Measurements from ENCODE around the gene CFDP1. TPM values are rescaled to one million over a fixed set of nuclear protein-coding genes. Genes with fewer than 3 reads are reported as not detected.
A peak's percentile ranks its signal among the peaks of the same experiment; 100 is the strongest.

Gene CFDP1
- total and polyA plus RNA-seq, 2 of the 13 experiments (the other 11 are each of a cell fraction or from before 2014, with no cell fraction given) = 78.6 to 153 TPM

DNA sequence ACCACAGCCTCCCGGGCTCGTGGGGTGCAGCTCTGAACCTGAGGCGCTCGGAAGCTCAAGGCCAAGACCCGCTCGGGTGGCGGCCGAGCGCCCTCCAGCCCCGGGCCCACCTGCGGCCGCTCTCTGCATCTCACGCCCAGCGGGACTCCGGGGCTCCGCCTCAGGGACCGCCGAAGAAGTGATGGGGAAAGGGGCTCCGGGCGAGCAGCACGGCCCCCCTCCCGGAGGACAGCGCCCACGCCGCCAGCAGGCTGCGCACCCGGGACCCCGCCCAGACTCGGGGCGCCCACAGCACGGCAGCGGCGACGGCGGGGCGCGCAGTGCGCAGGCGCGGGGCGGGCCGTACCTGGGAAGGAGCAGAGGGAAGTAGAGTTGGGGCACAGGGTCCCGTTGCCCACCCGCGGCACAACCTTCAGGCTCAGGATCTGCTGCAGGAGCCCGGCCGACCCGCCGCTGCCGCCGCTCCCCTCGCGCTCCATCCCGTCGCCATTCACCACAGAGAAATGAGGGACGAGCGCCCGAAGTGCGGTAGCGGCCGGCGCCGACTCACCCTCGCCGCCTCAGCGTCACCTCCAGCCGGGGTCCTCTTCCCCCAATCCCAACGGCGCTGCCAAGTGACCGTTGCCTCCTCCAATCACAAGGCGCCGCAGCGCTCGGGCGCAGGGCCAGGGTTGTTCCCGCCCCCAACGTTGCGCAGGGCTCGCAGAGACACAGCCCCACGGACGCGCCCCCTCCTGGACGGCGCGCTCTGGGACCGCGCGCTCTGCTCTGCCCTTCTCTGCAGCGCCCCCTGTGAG, 31.0 kb upstream of the CFDP1 start, which contains the start of gene TMEM170A (continued):
- TF ChIP-seq, protein P1, sequence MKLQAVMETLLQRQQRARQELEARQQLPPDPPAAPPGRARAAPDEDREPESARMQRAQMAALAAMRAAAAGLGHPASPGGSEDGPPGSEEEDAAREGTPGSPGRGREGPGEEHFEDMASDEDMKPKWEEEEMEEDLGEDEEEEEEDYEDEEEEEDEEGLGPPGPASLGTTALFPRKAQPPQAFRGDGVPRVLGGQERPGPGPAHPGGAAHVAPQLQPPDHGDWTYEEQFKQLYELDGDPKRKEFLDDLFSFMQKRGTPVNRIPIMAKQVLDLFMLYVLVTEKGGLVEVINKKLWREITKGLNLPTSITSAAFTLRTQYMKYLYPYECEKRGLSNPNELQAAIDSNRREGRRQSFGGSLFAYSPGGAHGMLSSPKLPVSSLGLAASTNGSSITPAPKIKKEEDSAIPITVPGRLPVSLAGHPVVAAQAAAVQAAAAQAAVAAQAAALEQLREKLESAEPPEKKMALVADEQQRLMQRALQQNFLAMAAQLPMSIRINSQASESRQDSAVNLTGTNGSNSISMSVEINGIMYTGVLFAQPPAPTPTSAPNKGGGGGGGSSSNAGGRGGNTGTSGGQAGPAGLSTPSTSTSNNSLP (IDR thresholded peaks at IDR 0.05; ENCODE audit: low read depth, low read length) = peak; percentile 76; the same call in 1 of the 2 replicates
- TF ChIP-seq, protein P2, sequence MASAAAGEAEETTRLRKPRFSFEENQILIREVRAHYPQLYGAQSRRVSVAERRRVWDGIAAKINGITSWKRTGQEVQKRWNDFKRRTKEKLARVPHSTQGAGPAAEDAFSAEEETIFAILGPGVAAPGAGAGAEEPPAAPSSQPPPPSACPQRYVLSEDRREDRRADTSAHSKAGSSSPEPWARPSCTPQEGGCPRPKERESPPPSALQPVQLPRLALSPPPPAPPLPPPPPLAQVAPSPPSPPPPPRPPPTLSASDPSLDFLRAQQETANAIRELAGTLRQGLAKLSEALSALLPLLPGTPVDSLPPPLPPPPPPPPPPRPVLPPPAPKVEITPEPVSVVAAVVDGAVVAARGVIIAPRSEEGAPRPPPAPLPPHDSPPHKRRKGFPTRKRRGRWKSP (CRISPR knock-in tag; IDR thresholded peaks at IDR 0.05) = peak; percentile 99
- TF ChIP-seq, protein P3, sequence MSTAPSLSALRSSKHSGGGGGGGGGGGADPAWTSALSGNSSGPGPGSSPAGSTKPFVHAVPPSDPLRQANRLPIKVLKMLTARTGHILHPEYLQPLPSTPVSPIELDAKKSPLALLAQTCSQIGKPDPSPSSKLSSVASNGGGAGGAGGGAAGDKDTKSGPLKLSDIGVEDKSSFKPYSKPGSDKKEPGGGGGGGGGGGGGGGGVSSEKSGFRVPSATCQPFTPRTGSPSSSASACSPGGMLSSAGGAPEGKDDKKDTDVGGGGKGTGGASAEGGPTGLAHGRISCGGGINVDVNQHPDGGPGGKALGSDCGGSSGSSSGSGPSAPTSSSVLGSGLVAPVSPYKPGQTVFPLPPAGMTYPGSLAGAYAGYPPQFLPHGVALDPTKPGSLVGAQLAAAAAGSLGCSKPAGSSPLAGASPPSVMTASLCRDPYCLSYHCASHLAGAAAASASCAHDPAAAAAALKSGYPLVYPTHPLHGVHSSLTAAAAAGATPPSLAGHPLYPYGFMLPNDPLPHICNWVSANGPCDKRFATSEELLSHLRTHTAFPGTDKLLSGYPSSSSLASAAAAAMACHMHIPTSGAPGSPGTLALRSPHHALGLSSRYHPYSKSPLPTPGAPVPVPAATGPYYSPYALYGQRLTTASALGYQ (CRISPR knock-in tag; IDR thresholded peaks at IDR 0.05) = no peak; the same call in none of the 2 replicates
- TF ChIP-seq, protein P4, sequence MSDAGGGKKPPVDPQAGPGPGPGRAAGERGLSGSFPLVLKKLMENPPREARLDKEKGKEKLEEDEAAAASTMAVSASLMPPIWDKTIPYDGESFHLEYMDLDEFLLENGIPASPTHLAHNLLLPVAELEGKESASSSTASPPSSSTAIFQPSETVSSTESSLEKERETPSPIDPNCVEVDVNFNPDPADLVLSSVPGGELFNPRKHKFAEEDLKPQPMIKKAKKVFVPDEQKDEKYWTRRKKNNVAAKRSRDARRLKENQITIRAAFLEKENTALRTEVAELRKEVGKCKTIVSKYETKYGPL (CRISPR knock-in tag; IDR thresholded peaks at IDR 0.05) = 0 out of 2 replicates have a peak, but pooled peaks have one; percentile 4
- TF ChIP-seq, protein P5, sequence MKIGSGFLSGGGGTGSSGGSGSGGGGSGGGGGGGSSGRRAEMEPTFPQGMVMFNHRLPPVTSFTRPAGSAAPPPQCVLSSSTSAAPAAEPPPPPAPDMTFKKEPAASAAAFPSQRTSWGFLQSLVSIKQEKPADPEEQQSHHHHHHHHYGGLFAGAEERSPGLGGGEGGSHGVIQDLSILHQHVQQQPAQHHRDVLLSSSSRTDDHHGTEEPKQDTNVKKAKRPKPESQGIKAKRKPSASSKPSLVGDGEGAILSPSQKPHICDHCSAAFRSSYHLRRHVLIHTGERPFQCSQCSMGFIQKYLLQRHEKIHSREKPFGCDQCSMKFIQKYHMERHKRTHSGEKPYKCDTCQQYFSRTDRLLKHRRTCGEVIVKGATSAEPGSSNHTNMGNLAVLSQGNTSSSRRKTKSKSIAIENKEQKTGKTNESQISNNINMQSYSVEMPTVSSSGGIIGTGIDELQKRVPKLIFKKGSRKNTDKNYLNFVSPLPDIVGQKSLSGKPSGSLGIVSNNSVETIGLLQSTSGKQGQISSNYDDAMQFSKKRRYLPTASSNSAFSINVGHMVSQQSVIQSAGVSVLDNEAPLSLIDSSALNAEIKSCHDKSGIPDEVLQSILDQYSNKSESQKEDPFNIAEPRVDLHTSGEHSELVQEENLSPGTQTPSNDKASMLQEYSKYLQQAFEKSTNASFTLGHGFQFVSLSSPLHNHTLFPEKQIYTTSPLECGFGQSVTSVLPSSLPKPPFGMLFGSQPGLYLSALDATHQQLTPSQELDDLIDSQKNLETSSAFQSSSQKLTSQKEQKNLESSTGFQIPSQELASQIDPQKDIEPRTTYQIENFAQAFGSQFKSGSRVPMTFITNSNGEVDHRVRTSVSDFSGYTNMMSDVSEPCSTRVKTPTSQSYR (CRISPR knock-in tag; IDR thresholded peaks at IDR 0.05; ENCODE audit: borderline replicate concordance) = peak; percentile 45; the same call in 1 of the 2 replicates
- TF ChIP-seq RNF2 (conservative IDR thresholded peaks at IDR 0.05; ENCODE audit: low read depth) (no peak; the same call in none of the 2 replicates), ARNTL (CRISPR knock-in tag; IDR thresholded peaks at IDR 0.05) (no peak; the same call in 1 of the 2 replicates), ZFP1 (CRISPR knock-in tag; IDR thresholded peaks at IDR 0.05) (peak; percentile 83), THYN1 (CRISPR knock-in tag; IDR thresholded peaks at IDR 0.05; ENCODE audit: borderline replicate concordance, low read depth) (no peak), ZNF501 (CRISPR knock-in tag; IDR thresholded peaks at IDR 0.05) (peak; percentile 88), ZNF484 (CRISPR knock-in tag; IDR thresholded peaks at IDR 0.05; ENCODE audit: borderline replicate concordance, low read depth) (no peak)
- TF ChIP-seq, protein P6, sequence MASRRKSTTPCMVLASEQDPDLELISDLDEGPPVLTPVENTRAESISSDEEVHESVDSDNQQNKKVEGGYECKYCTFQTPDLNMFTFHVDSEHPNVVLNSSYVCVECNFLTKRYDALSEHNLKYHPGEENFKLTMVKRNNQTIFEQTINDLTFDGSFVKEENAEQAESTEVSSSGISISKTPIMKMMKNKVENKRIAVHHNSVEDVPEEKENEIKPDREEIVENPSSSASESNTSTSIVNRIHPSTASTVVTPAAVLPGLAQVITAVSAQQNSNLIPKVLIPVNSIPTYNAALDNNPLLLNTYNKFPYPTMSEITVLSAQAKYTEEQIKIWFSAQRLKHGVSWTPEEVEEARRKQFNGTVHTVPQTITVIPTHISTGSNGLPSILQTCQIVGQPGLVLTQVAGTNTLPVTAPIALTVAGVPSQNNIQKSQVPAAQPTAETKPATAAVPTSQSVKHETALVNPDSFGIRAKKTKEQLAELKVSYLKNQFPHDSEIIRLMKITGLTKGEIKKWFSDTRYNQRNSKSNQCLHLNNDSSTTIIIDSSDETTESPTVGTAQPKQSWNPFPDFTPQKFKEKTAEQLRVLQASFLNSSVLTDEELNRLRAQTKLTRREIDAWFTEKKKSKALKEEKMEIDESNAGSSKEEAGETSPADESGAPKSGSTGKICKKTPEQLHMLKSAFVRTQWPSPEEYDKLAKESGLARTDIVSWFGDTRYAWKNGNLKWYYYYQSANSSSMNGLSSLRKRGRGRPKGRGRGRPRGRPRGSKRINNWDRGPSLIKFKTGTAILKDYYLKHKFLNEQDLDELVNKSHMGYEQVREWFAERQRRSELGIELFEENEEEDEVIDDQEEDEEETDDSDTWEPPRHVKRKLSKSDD (CRISPR knock-in tag; IDR thresholded peaks at IDR 0.05; ENCODE audit: low read depth) = no peak; the same call in none of the 2 replicates

Data from HepG2 (cell line).